A549 (cell line): Measurements from ENCODE around the gene PTCD1. TPM values are rescaled to one million over a fixed set of nuclear protein-coding genes. Genes with fewer than 3 reads are reported as not detected.

ENCODE experiments used
- polyA plus RNA-seq, 4 experiments: library from polyadenylated mRNA; depleted of rRNA in 3 of 4; stranded (reverse); fragments of >200 nt; fragmentation: RNase III in 1 of 4; extraction: RNeasy Plus Mini Kit Qiagen cat#74134 plus additional on column Dnase treatment in 1 of 4; gene quantifications; 2 replicates in 3 of 4; 3 replicates in 1 of 4; pipeline ENCODE4 v1.2.3, GENCODE V29; 2011 to 2017

The PTCD1 gene
- polyA plus RNA-seq, 2 of the 4 experiments (the other 2 are of a cell fraction) = 3.9 to 5.4 TPM

Other genes with a start within 250 kb of the PTCD1 start
- gene KPNA7, start 230.7 kb downstream of the PTCD1 start, polyA plus RNA-seq (2011; rRNA removed) = 0.48 and 0.53 TPM in 2 replicates
- gene KPNA7, start 230.7 kb downstream of the PTCD1 start, polyA plus RNA-seq (2017; fragmentation: RNase III; extraction: RNeasy Plus Mini Kit Qiagen cat#74134 plus additional on column Dnase treatment) = 0.28 to 0.53 TPM (median 0.41 TPM) in 3 replicates
- gene MYH16, start 166.0 kb downstream of the PTCD1 start, polyA plus RNA-seq (2011; rRNA removed) = 0.28 and 0.29 TPM in 2 replicates
- 0.21 to 0.32 TPM (median 0.31 TPM) in 3 replicates for gene MYH16, start 166.0 kb downstream of the PTCD1 start, polyA plus RNA-seq (2017; fragmentation: RNase III; extraction: RNeasy Plus Mini Kit Qiagen cat#74134 plus additional on column Dnase treatment)
- gene ARPC1A, start 112.9 kb downstream of the PTCD1 start, polyA plus RNA-seq (2011; rRNA removed) = 120 TPM in 2 replicates
- gene ARPC1A, start 112.9 kb downstream of the PTCD1 start, polyA plus RNA-seq (2017; fragmentation: RNase III; extraction: RNeasy Plus Mini Kit Qiagen cat#74134 plus additional on column Dnase treatment) = 116 to 127 TPM (median 121 TPM) in 3 replicates
- 141 and 197 TPM in 2 replicates for gene ARPC1B, start 64.1 kb downstream of the PTCD1 start, polyA plus RNA-seq (2011; rRNA removed)
- gene ARPC1B, start 64.1 kb downstream of the PTCD1 start, polyA plus RNA-seq (2017; fragmentation: RNase III; extraction: RNeasy Plus Mini Kit Qiagen cat#74134 plus additional on column Dnase treatment) = 272 to 302 TPM (median 294 TPM) in 3 replicates
- 42.4 and 81.8 TPM in 2 replicates for gene PDAP1, start 30.2 kb downstream of the PTCD1 start, polyA plus RNA-seq (2011; rRNA removed)
- 334 to 347 TPM (median 343 TPM) in 3 replicates for gene PDAP1, start 30.2 kb downstream of the PTCD1 start, polyA plus RNA-seq (2017; fragmentation: RNase III; extraction: RNeasy Plus Mini Kit Qiagen cat#74134 plus additional on column Dnase treatment)
- 81.7 and 96.5 TPM in 2 replicates for gene BUD31, start 29.8 kb downstream of the PTCD1 start, polyA plus RNA-seq (2011; rRNA removed)
- 97.0 to 105 TPM (median 105 TPM) in 3 replicates for gene BUD31, start 29.8 kb downstream of the PTCD1 start, polyA plus RNA-seq (2017; fragmentation: RNase III; extraction: RNeasy Plus Mini Kit Qiagen cat#74134 plus additional on column Dnase treatment)
- 28.7 and 31.3 TPM in 2 replicates for gene CPSF4, start 145 bp upstream of the PTCD1 start, polyA plus RNA-seq (2011; rRNA removed)
- gene CPSF4, start 145 bp upstream of the PTCD1 start, polyA plus RNA-seq (2017; fragmentation: RNase III; extraction: RNeasy Plus Mini Kit Qiagen cat#74134 plus additional on column Dnase treatment) = 34.1 to 39.1 TPM (median 35.6 TPM) in 3 replicates
- 632 and 723 TPM in 2 replicates for gene ATP5MF, start 27.4 kb upstream of the PTCD1 start, polyA plus RNA-seq (2011; rRNA removed)
- gene ATP5MF, start 27.4 kb upstream of the PTCD1 start, polyA plus RNA-seq (2017; fragmentation: RNase III; extraction: RNeasy Plus Mini Kit Qiagen cat#74134 plus additional on column Dnase treatment) = 1,491 to 1,707 TPM (median 1,548 TPM) in 3 replicates
- 11.6 and 12.6 TPM in 2 replicates for gene ZNF789, start 34.1 kb upstream of the PTCD1 start, polyA plus RNA-seq (2011; rRNA removed)
- 7.5 to 8.8 TPM (median 7.7 TPM) in 3 replicates for gene ZNF789, start 34.1 kb upstream of the PTCD1 start, polyA plus RNA-seq (2017; fragmentation: RNase III; extraction: RNeasy Plus Mini Kit Qiagen cat#74134 plus additional on column Dnase treatment)
- gene ZNF394, start 61.5 kb upstream of the PTCD1 start, polyA plus RNA-seq (2011; rRNA removed) = 12.8 and 13.9 TPM in 2 replicates
- gene ZNF394, start 61.5 kb upstream of the PTCD1 start, polyA plus RNA-seq (2017; fragmentation: RNase III; extraction: RNeasy Plus Mini Kit Qiagen cat#74134 plus additional on column Dnase treatment) = 12.2 to 14.9 TPM (median 13.6 TPM) in 3 replicates
- gene ZKSCAN5, start 65.9 kb upstream of the PTCD1 start, polyA plus RNA-seq (2011; rRNA removed) = 14.1 and 15.7 TPM in 2 replicates
- gene ZKSCAN5, start 65.9 kb upstream of the PTCD1 start, polyA plus RNA-seq (2017; fragmentation: RNase III; extraction: RNeasy Plus Mini Kit Qiagen cat#74134 plus additional on column Dnase treatment) = 7.2 to 8.3 TPM (median 8.2 TPM) in 3 replicates
- 7.5 and 9.8 TPM in 2 replicates for gene FAM200A, start 113.3 kb upstream of the PTCD1 start, polyA plus RNA-seq (2011; rRNA removed)
- gene FAM200A, start 113.3 kb upstream of the PTCD1 start, polyA plus RNA-seq (2017; fragmentation: RNase III; extraction: RNeasy Plus Mini Kit Qiagen cat#74134 plus additional on column Dnase treatment) = 5.3 to 6.1 TPM (median 5.9 TPM) in 3 replicates
- 78.4 and 85.1 TPM in 2 replicates for gene ZNF655, start 119.8 kb upstream of the PTCD1 start, polyA plus RNA-seq (2011; rRNA removed)
- 56.1 to 67.8 TPM (median 56.5 TPM) in 3 replicates for gene ZNF655, start 119.8 kb upstream of the PTCD1 start, polyA plus RNA-seq (2017; fragmentation: RNase III; extraction: RNeasy Plus Mini Kit Qiagen cat#74134 plus additional on column Dnase treatment)
- 5.4 and 7.7 TPM in 2 replicates for gene TMEM225B, start 159.5 kb upstream of the PTCD1 start, polyA plus RNA-seq (2011; rRNA removed)
- gene TMEM225B, start 159.5 kb upstream of the PTCD1 start, polyA plus RNA-seq (2017; fragmentation: RNase III; extraction: RNeasy Plus Mini Kit Qiagen cat#74134 plus additional on column Dnase treatment) = 0.59 to 0.70 TPM (median 0.59 TPM) in 3 replicates
- gene ZSCAN25, start 178.1 kb upstream of the PTCD1 start, polyA plus RNA-seq (2011; rRNA removed) = 9.3 and 10.1 TPM in 2 replicates
- gene ZSCAN25, start 178.1 kb upstream of the PTCD1 start, polyA plus RNA-seq (2017; fragmentation: RNase III; extraction: RNeasy Plus Mini Kit Qiagen cat#74134 plus additional on column Dnase treatment) = 6.3 to 7.5 TPM (median 6.4 TPM) in 3 replicates
- gene CYP3A5, start 241.2 kb upstream of the PTCD1 start, polyA plus RNA-seq (2011; rRNA removed) = 9.7 and 12.2 TPM in 2 replicates
- gene CYP3A5, start 241.2 kb upstream of the PTCD1 start, polyA plus RNA-seq (2017; fragmentation: RNase III; extraction: RNeasy Plus Mini Kit Qiagen cat#74134 plus additional on column Dnase treatment) = 2.2 to 2.3 TPM (median 2.3 TPM) in 3 replicates